ENCODE data around the gene WHRN.
A peak's percentile ranks its signal among the peaks of the same experiment; 100 is the strongest.

Gene WHRN

GRCh38 chr9:114491430-114492003 lies 13.8 kb downstream of the WHRN start:
- no peak for DNase-seq

- no peak for DNase-seq
Observed at GRCh38 chr9:114489928-114490327, 15.3 kb downstream of the WHRN start.

DNA sequence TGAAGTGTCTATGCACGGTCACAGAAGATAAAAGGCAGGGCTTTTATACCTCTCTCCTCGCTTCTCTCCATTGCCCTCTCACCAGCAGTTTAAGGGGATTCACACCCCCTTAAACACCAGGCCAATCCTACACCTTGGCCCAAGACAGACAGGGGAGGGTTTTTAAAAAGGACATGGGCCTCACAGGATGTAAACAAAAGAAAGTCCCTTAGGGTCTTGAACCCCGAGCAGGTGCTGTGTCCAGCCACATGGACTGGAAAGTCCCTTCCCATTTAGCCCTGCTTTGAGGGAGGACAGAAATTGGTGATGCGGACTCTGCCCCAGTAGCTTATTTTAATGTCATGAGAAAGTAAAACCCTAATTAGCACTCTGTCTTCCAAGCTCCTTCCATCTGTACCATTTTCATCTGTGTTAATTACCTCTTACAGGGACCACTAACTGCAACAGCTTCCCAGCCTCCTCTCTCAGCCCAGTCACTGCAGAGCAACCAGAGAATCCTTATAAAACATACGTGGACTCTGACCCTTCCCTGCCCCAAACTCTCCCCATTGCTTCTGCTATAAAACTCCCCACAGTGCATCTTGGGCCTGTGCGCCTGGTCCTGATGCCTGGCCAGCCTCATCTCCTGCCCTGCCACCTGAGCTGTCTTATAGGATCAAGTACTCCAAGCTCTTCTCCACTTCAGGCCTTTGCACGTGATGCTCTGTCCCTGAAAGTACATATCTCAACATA lies 16.7 kb downstream of the WHRN start:
- DNase-seq, result no peak

DNA sequence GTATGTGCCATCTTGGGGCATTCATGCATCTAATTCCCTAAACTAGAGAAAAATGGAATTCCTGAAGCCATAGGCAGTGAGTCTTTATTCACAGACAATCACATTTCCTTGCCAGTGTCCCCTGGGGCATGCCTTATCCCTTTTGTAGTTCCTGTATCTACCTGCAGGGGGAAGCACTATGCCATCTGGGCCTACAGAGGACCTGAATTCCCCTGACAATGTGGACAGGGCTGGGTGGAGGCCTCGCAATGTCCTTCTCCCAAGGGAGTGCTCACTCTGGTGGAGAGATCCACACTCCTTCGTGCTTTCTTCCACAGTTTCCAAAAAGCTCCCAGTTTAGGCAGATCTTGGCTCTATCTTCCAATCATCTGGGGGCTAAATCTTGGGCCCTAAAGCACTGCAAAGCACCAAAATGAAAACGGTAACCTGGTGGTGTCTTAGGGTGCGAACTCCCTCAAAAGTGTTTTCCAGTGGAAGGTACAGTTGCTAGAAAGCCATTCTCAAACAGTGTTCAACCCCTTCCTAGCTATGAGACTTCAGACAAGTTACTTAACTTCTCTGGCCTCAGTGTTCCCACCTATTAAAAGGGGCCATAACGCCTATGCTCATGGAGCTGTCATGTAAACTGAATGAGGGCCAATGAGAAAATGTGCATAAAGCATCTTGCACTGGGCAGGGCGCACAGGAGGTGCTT lies 17.5 kb downstream of the WHRN start:
- peak; percentile 75 for DNase-seq

- no peak for DNase-seq
Observed at GRCh38 chr9:114486205-114486963, 18.9 kb downstream of the WHRN start.

- DNase-seq, result peak; percentile 63
Observed at GRCh38 chr9:114484854-114485443, 20.3 kb downstream of the WHRN start.

- no peak for DNase-seq
Observed at GRCh38 chr9:114484215-114484853, 20.9 kb downstream of the WHRN start.

GRCh38 chr9:114483499-114483898 lies 21.8 kb downstream of the WHRN start:
- DNase-seq, result no peak

DNA sequence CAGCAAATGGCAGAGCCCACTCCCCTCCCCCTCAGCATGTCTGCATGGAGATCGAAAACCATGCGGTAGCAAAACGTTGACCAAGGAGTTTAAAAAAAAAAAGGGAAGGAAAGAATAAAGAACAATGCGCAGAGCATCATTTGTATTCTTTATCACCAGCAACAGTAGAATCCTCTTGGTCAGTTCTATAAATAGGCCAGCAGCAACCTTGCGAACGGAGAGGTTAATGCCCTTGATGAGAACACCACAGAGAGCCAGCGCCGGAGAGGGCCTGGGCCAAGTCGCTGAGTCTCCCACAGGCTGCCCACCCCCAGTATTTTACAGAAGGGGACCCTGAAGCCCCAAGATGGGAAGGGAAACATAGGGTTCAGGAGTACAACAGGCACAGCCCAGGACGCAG lies 22.7 kb downstream of the WHRN start:
- no peak for DNase-seq

GRCh38 chr9:114481789-114482188 lies 23.5 kb downstream of the WHRN start:
- DNase-seq, result no peak

GRCh38 chr9:114480746-114481435 lies 24.4 kb downstream of the WHRN start:
- no peak for DNase-seq

DNA sequence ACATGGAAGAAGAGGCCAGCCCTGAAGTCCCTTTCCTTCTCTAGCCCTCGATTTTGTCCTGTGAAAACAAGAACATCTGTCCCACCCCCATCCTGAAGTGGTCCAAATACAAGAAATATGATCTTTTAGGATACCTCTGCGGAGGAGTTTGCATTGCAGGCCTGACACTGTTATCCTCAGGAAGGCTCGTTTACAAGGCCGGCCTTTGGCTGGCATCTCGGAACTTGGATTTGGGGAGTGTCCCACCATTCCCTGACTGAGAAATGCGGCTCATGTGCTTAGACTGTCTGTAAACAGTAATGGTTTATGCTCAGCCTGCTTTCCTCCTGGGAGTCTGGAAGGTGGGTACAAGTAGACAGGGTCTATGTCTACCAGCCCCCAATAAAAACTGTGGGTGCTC lies 26.4 kb downstream of the WHRN start:
- no peak for DNase-seq

DNA sequence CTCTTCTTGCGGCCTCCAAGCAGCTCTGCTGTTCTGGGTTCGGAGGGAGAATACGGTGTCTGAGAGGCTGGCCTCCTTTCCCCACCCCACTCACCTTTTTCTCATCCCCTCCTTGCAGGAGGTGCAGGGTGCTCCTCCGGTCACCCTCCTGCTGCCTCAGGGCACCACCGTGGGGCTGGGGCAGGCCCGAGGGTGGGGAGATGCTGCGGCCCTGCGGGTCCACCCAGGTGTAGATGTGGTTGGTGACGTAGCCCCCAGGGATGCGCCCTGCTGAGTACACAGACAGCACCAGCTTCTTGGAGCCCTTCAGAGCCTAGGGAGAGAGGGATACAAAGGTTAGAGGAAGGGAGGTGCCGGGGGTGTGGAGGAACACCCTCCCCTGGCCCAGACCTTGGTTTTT lies 26.8 kb downstream of the WHRN start:
- no peak for DNase-seq

DNA sequence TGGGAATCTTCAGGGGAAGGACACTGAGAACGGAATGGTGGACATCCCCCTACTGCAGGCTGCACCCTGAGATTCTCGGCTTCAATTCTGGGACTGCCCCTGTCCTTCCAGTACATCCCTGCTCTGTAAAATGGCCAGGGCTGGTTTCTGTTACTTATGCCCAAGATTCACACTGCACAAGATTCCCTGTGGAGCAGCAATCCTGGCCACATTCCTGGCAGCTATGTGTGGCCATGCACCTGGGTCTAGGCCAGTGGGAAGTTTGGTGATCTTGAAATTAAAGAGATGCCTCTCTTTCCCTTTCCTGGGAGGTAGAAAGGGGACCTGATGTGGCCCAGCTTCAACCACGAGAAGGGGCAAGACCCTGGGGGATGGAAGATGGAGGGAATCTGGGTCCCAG lies 27.6 kb downstream of the WHRN start:
- no peak for DNase-seq

GRCh38 chr9:114476891-114477469 lies 28.3 kb downstream of the WHRN start:
- DNase-seq, result no peak

- DNase-seq, result no peak
Observed at GRCh38 chr9:114475412-114476135, 29.7 kb downstream of the WHRN start.

DNA sequence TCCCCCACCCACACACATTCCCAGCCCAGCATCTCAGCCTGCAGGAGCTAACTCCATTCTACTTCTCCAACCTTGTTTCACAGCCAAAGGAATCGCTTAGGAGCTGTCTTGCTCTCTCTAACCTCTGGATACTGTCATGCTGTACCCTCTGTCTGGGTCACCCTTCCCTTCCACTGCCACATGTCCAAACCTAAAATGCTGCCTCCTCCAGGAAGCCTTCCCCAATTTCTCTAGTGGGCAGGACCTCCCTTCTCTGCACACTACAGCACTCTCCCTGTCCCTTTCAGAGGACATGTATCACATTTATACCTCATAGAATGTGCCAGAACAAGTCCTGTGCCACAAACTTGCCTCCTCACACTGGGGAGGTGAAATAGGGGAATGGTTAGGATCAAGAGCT lies 30.8 kb downstream of the WHRN start:
- no peak for DNase-seq

GRCh38 chr9:114473447-114473801 lies 31.8 kb downstream of the WHRN start:
- DNase-seq, result no peak

GRCh38 chr9:114472765-114473446 lies 32.4 kb downstream of the WHRN start:
- no peak for DNase-seq

GRCh38 chr9:114471157-114471556 lies 34.1 kb downstream of the WHRN start:
- DNase-seq, result no peak
